HCT116 (cell line): ENCODE measurements around the gene APPL2. TPM values are rescaled to one million over a fixed set of nuclear protein-coding genes. Genes with fewer than 3 reads are reported as not detected.

Experiments used
- ATAC-seq: fragments of 200-7000 bp; cut with Tn5 transposase; 2 replicates; pipeline ENCODE4 v1.9.1; 2020; ENCODE audit warnings: mild to moderate bottlenecking, moderate library complexity
- BruUV-seq: library from RNA; stranded (reverse); fragments of 400-500 nt; replicated peaks from 2 replicates; lab custom pipeline; 2021; lab: Mats Ljungman, UMichigan
- CTCF ChIA-PET: fragments of 300-600 bp; sonication (Branson Sonifier 250); formaldehyde crosslinking; loops from one replicate; lab custom pipeline; 2021; ENCODE audit warnings: antibody characterized with exemption; lab: Charles Lee
- POLR2A ChIA-PET: fragments of 300-600, 350-600 bp; sonication (Branson Sonifier 250); formaldehyde crosslinking; loops from one replicate; lab custom pipeline; 2021; ENCODE audit warnings: antibody characterized with exemption; lab: Charles Lee
- RAD21 ChIA-PET, 2 experiments: fragments of 300-600 bp; sonication (Branson Sonifier 250); formaldehyde crosslinking; loops; one replicate each; lab custom pipeline; 2023; ENCODE audit warnings: low total read pairs in 2 of 2; ENCODE audit not compliant: uncharacterized antibody in 2 of 2, unreplicated experiment in 2 of 2, low non-redundant PET in 1 of 2; lab: Charles Lee
- DNase-seq: peaks from one replicate; pipeline ENCODE4 v3.0.0-alpha.2; 2010; ENCODE audit warnings: low read depth, low spot score
- H2AFZ ChIP-seq: fragments of 200-600 bp; shearing (Covaris generic), sonication (generic); 2 replicates; pipeline ENCODE4 v1.6.1; 2017; ENCODE audit warnings: low read depth, mixed run types, mixed read lengths, antibody characterized with exemption, low read length; ENCODE audit not compliant: poor library complexity, severe bottlenecking
- H3K27ac ChIP-seq: 2 replicates; pipeline ENCODE4 v1.5.1; 2012; ENCODE audit warnings: low read depth, low read length
- H3K27me3 ChIP-seq: fragments of 200-600 bp; sonication (generic); 2 replicates; pipeline ENCODE4 v1.6.1; 2016; ENCODE audit warnings: mixed run types, low read length, mixed read lengths; ENCODE audit not compliant: insufficient read depth
- H3K36me3 ChIP-seq, 2 experiments: fragments of 200-500 bp in 1 of 2; fragments of 200-600 bp in 1 of 2; sonication (Bioruptor generic) in 1 of 2; sonication (generic) in 1 of 2; 2 replicates each; pipeline versions ENCODE4 v1.5.1 to v1.6.1; 2014 to 2016; ENCODE audit warnings: low read length in 2 of 2, inconsistent platforms in 1 of 2, mixed read lengths in 1 of 2, mixed run types in 1 of 2; ENCODE audit not compliant: insufficient read depth in 2 of 2, control insufficient read depth in 1 of 2
- H3K4me1 ChIP-seq, 2 experiments: fragments of 200-600 bp in 1 of 2; sonication (generic) in 1 of 2; 2 replicates each; pipeline versions ENCODE4 v1.5.1 to v1.6.1; 2012 to 2017; ENCODE audit warnings: low read length in 2 of 2, inconsistent platforms in 1 of 2, mild to moderate bottlenecking in 1 of 2, mixed read lengths in 1 of 2, mixed run types in 1 of 2, moderate library complexity in 1 of 2; ENCODE audit not compliant: insufficient read depth in 2 of 2, control insufficient read depth in 1 of 2
- H3K4me2 ChIP-seq: fragments of 200-600 bp; sonication (generic); 2 replicates; pipeline ENCODE4 v1.6.1; 2017; ENCODE audit warnings: mixed run types, low read length, mixed read lengths
- H3K4me3 ChIP-seq, 2 experiments: fragments of 200-600 bp in 1 of 2; sonication (generic) in 1 of 2; replicated peaks in 1 of 2; 2 replicates each; pipeline ENCODE4 v1.5.1; 2011 to 2016; ENCODE audit warnings: low read length in 2 of 2, control low read depth in 1 of 2, low read depth in 1 of 2, mild to moderate bottlenecking in 1 of 2, mixed read lengths in 1 of 2, mixed run types in 1 of 2
- H3K79me2 ChIP-seq: fragments of 200-600 bp; sonication (generic); 2 replicates; pipeline ENCODE4 v1.6.1; 2017; ENCODE audit warnings: mild to moderate bottlenecking, mixed run types, low read length, moderate library complexity, mixed read lengths; ENCODE audit not compliant: insufficient read depth
- H3K9ac ChIP-seq: fragments of 200-600 bp; sonication (generic); 2 replicates; pipeline ENCODE4 v1.6.1; 2016; ENCODE audit warnings: low read length, mixed read lengths
- H3K9me2 ChIP-seq: fragments of 200-600 bp; sonication (generic), shearing (Covaris generic); 2 replicates; pipeline ENCODE4 v1.6.1; 2017; ENCODE audit warnings: mixed run types, mild to moderate bottlenecking, moderate library complexity; ENCODE audit not compliant: insufficient read depth
- H3K9me3 ChIP-seq, 2 experiments: fragments of 200-500 bp in 1 of 2; fragments of 200-600 bp in 1 of 2; sonication (Bioruptor generic) in 1 of 2; sonication (generic) in 1 of 2; 2 replicates each; pipeline ENCODE4 v1.6.1; 2014 to 2017; ENCODE audit warnings: low read length in 2 of 2, mixed read lengths in 2 of 2, inconsistent platforms in 1 of 2, low read depth in 1 of 2, mild to moderate bottlenecking in 1 of 2, mixed run types in 1 of 2, moderate library complexity in 1 of 2; ENCODE audit not compliant: control insufficient read depth in 1 of 2, insufficient read depth in 1 of 2
- H4K20me1 ChIP-seq: fragments of 200-600 bp; sonication (generic), shearing (Covaris generic); 2 replicates; pipeline ENCODE4 v1.6.1; 2017; ENCODE audit warnings: mixed run types, mild to moderate bottlenecking, moderate library complexity; ENCODE audit not compliant: insufficient read depth
- CEBPB ChIP-seq: IDR thresholded peaks from 2 replicates; pipeline ENCODE4 v1.6.1; 2012; ENCODE audit warnings: low read depth
- EGR1 ChIP-seq: IDR thresholded peaks from 2 replicates; pipeline ENCODE4 v1.6.1; 2012; ENCODE audit warnings: low read depth
- ELF1 ChIP-seq: IDR thresholded peaks from 2 replicates; pipeline ENCODE4 v1.6.1; 2012; ENCODE audit warnings: low read depth, borderline replicate concordance
- EZH2 ChIP-seq: fragments of 200-600 bp; sonication (generic); IDR thresholded peaks from 2 replicates; pipeline ENCODE4 v1.6.1; 2017; ENCODE audit warnings: antibody characterized with exemption, mixed run types
- EZH2phosphoT487 ChIP-seq: fragments of 200-600 bp; IDR thresholded peaks from 2 replicates; pipeline ENCODE4 v1.6.1; 2018; ENCODE audit warnings: antibody characterized with exemption, borderline replicate concordance
- FOSL1 ChIP-seq: IDR thresholded peaks from 2 replicates; pipeline ENCODE4 v1.6.1; 2012; ENCODE audit warnings: low read depth
- JUND ChIP-seq: IDR thresholded peaks from 2 replicates; pipeline ENCODE4 v1.6.1; 2012
- POLR2A ChIP-seq: IDR thresholded peaks from 2 replicates; pipeline ENCODE4 v1.7.0; 2011; ENCODE audit warnings: borderline replicate concordance; ENCODE audit not compliant: insufficient read depth, insufficient read length; ENCODE audit errors: extremely low read depth
- RAD21 ChIP-seq: IDR thresholded peaks from 2 replicates; pipeline ENCODE4 v1.6.1; 2012; ENCODE audit warnings: low read depth, mild to moderate bottlenecking
- SIN3A ChIP-seq: IDR thresholded peaks from 2 replicates; pipeline ENCODE4 v1.6.1; 2012; ENCODE audit warnings: low read depth
- SP1 ChIP-seq: IDR thresholded peaks from 2 replicates; pipeline ENCODE4 v1.6.1; 2012; ENCODE audit warnings: low read depth
- SRF ChIP-seq: IDR thresholded peaks from 2 replicates; pipeline ENCODE4 v1.6.1; 2012; ENCODE audit warnings: low read depth
- TCF7L2 ChIP-seq: IDR thresholded peaks from 2 replicates; pipeline ENCODE4 v1.7.0; 2011; ENCODE audit warnings: borderline replicate concordance, inconsistent platforms; ENCODE audit not compliant: insufficient read depth, insufficient read length; ENCODE audit errors: extremely low read depth
- ZNF274 ChIP-seq: fragments of 200-500 bp; sonication (Bioruptor generic); IDR thresholded peaks from 2 replicates; pipeline ENCODE4 v1.6.1; 2014; ENCODE audit warnings: mild to moderate bottlenecking, low read depth, low read length, inconsistent platforms
- intact Hi-C: fragments of 100-400 bp; cut with micrococcal nuclease; formaldehyde crosslinking; loops from 2 replicates; pipeline ENCODE4 v1.10.0; 2022
- total RNA-seq: library from RNA; stranded (reverse); gene quantifications from one replicate; pipeline ENCODE4 v1.2.1, GENCODE V29; 2021; ENCODE audit not compliant: unreplicated experiment
- TF ChIP-seq, protein P1 (sequence below): IDR thresholded peaks from 2 replicates; pipeline ENCODE4 v1.6.1; 2012
- TF ChIP-seq, protein P2 (sequence below): IDR thresholded peaks from 2 replicates; pipeline ENCODE4 v1.6.1; 2012; ENCODE audit warnings: low read depth
- TF ChIP-seq, protein P3 (sequence below): IDR thresholded peaks from 2 replicates; pipeline ENCODE4 v1.6.1; 2012
- TF ChIP-seq, protein P4 (sequence below): IDR thresholded peaks from 2 replicates; pipeline ENCODE4 v1.6.1; 2011; ENCODE audit warnings: mild to moderate bottlenecking, low read length, moderate library complexity; ENCODE audit not compliant: insufficient replicate concordance; ENCODE audit errors: extremely low read depth

The APPL2 gene
- total RNA-seq, 1 experiment from 2014 or later = 22.6 TPM

DNA sequence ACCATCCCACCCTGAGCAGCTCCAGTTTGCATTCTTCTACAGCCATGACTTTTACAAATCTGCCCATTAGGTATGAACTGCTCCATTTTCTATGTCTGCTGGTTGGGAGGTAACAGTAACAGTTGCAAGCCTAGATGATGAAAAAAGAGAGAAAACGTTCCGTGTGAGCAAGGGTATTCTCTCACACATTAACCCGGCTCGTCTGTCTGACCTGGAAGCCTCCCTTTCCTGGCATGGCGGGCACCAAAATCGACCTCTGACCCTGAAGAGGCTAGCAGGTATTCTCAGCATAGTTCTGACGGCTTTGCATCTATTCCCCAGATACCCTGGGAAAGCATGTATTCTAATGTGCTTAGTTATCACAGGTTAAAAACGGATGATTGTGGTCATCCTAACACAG lies 31.8 kb downstream of the APPL2 start:
- BruUV-seq = no TSS peak
- H3K79me2 ChIP-seq = no peaks in the 10 kb centered on the region
- ChIA-PET POLR2A (no interaction called here), RAD21 (no interaction called here), CTCF (no interaction called here)
- H3K27me3 ChIP-seq = no peaks in the 10 kb centered on the region
- ATAC-seq (no peak), DNase-seq (no peak)
- H4K20me1 ChIP-seq = no peaks in the 10 kb centered on the region
- H3K9me2 ChIP-seq = no peaks in the 10 kb centered on the region
- no peak overlapping the region for H3K4me3 ChIP-seq
- no peaks in the 10 kb centered on the region; a peak in 1 of 4 replicates for H3K36me3 ChIP-seq
- no peak overlapping the region for H2AFZ ChIP-seq
- peaks cover 0 to 7% of the 10 kb centered on the region in 2 experiments; a peak in 1 of 4 replicates for H3K4me1 ChIP-seq
- no peak overlapping the region for H3K9ac ChIP-seq
- intact Hi-C loops = no loop called here
- no peaks in the 10 kb centered on the region for H3K9me3 ChIP-seq
- H3K27ac ChIP-seq = no peak overlapping the region
- TF ChIP-seq ELF1 (no peak), ZNF274 (no peak), POLR2A (no peak), EZH2phosphoT487 (no peak), EGR1 (no peak), EZH2 (no peak), SRF (no peak), TCF7L2 (no peak), RAD21 (no peak), SP1 (no peak), SIN3A (no peak), JUND (no peak), FOSL1 (no peak), CEBPB (no peak)
- TF ChIP-seq, protein P1, sequence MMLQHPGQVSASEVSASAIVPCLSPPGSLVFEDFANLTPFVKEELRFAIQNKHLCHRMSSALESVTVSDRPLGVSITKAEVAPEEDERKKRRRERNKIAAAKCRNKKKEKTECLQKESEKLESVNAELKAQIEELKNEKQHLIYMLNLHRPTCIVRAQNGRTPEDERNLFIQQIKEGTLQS = no peak
- TF ChIP-seq, protein P2, sequence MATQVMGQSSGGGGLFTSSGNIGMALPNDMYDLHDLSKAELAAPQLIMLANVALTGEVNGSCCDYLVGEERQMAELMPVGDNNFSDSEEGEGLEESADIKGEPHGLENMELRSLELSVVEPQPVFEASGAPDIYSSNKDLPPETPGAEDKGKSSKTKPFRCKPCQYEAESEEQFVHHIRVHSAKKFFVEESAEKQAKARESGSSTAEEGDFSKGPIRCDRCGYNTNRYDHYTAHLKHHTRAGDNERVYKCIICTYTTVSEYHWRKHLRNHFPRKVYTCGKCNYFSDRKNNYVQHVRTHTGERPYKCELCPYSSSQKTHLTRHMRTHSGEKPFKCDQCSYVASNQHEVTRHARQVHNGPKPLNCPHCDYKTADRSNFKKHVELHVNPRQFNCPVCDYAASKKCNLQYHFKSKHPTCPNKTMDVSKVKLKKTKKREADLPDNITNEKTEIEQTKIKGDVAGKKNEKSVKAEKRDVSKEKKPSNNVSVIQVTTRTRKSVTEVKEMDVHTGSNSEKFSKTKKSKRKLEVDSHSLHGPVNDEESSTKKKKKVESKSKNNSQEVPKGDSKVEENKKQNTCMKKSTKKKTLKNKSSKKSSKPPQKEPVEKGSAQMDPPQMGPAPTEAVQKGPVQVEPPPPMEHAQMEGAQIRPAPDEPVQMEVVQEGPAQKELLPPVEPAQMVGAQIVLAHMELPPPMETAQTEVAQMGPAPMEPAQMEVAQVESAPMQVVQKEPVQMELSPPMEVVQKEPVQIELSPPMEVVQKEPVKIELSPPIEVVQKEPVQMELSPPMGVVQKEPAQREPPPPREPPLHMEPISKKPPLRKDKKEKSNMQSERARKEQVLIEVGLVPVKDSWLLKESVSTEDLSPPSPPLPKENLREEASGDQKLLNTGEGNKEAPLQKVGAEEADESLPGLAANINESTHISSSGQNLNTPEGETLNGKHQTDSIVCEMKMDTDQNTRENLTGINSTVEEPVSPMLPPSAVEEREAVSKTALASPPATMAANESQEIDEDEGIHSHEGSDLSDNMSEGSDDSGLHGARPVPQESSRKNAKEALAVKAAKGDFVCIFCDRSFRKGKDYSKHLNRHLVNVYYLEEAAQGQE = no peak
- TF ChIP-seq, protein P3, sequence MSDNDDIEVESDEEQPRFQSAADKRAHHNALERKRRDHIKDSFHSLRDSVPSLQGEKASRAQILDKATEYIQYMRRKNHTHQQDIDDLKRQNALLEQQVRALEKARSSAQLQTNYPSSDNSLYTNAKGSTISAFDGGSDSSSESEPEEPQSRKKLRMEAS = no peak
- TF ChIP-seq, protein P4, sequence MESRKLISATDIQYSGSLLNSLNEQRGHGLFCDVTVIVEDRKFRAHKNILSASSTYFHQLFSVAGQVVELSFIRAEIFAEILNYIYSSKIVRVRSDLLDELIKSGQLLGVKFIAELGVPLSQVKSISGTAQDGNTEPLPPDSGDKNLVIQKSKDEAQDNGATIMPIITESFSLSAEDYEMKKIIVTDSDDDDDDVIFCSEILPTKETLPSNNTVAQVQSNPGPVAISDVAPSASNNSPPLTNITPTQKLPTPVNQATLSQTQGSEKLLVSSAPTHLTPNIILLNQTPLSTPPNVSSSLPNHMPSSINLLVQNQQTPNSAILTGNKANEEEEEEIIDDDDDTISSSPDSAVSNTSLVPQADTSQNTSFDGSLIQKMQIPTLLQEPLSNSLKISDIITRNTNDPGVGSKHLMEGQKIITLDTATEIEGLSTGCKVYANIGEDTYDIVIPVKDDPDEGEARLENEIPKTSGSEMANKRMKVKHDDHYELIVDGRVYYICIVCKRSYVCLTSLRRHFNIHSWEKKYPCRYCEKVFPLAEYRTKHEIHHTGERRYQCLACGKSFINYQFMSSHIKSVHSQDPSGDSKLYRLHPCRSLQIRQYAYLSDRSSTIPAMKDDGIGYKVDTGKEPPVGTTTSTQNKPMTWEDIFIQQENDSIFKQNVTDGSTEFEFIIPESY = no peak
- H3K4me2 ChIP-seq = no peak overlapping the region
